H9 (cell line): Measurements from ENCODE around the gene TASOR2. TPM values are rescaled to one million over a fixed set of nuclear protein-coding genes. Genes with fewer than 3 reads are reported as not detected.

Experiments
- DNase-seq: peaks from one replicate; pipeline ENCODE4 v3.0.0-alpha.2; 2017
- H2AFZ ChIP-seq: one replicate; pipeline ENCODE4 v1.6.1; 2013; ENCODE audit warnings: mild to moderate bottlenecking, low read length, control low read depth, moderate library complexity
- H2AK5ac ChIP-seq: 2 replicates; pipeline ENCODE4 v1.6.1; 2013; ENCODE audit warnings: low read length, control low read depth, mixed read lengths; ENCODE audit not compliant: insufficient read length
- H2BK120ac ChIP-seq: one replicate; pipeline ENCODE4 v1.6.1; 2013; ENCODE audit warnings: low read depth, mild to moderate bottlenecking, low read length, control low read depth, inconsistent platforms; ENCODE audit not compliant: poor library complexity, severe bottlenecking
- H2BK12ac ChIP-seq: 2 replicates; pipeline ENCODE4 v1.6.1; 2013; ENCODE audit warnings: low read length, control low read depth, mixed read lengths, low read depth; ENCODE audit not compliant: insufficient read length
- H2BK15ac ChIP-seq: 2 replicates; pipeline ENCODE4 v1.6.1; 2013; ENCODE audit warnings: low read depth, low read length, control low read depth
- H2BK20ac ChIP-seq: one replicate; pipeline ENCODE4 v1.6.1; 2013; ENCODE audit warnings: low read depth, mild to moderate bottlenecking, low read length, control low read depth, inconsistent platforms; ENCODE audit not compliant: poor library complexity, severe bottlenecking
- H2BK5ac ChIP-seq: 2 replicates; pipeline ENCODE4 v1.6.1; 2013; ENCODE audit warnings: low read length, control low read depth, mixed read lengths; ENCODE audit not compliant: insufficient read length
- H3K14ac ChIP-seq: 2 replicates; pipeline ENCODE4 v1.6.1; 2013; ENCODE audit warnings: low read length, control low read depth; ENCODE audit not compliant: insufficient read depth
- H3K18ac ChIP-seq: 2 replicates; pipeline ENCODE4 v1.6.1; 2013; ENCODE audit warnings: low read depth, mild to moderate bottlenecking, mixed read lengths, low read length, control low read depth; ENCODE audit not compliant: insufficient read length
- H3K23ac ChIP-seq: 2 replicates; pipeline ENCODE4 v1.6.1; 2013; ENCODE audit warnings: low read length, control low read depth, mixed read lengths, low read depth; ENCODE audit not compliant: insufficient read length
- H3K23me2 ChIP-seq: 2 replicates; pipeline ENCODE4 v1.6.1; 2013; ENCODE audit warnings: low read depth, mild to moderate bottlenecking, mixed read lengths, low read length, control low read depth; ENCODE audit not compliant: insufficient read length, poor library complexity, severe bottlenecking
- H3K27ac ChIP-seq: 2 replicates; pipeline ENCODE4 v1.5.1; 2013; ENCODE audit warnings: low read length, control low read depth, mixed read lengths, low read depth; ENCODE audit not compliant: insufficient read length
- H3K27me3 ChIP-seq: 2 replicates; pipeline ENCODE4 v1.6.1; 2013; ENCODE audit warnings: low read length, control low read depth, inconsistent platforms; ENCODE audit not compliant: insufficient read depth
- H3K4ac ChIP-seq: 2 replicates; pipeline ENCODE4 v1.6.1; 2013; ENCODE audit warnings: low read depth, mild to moderate bottlenecking, control low read depth, inconsistent platforms, low read length, moderate library complexity
- H3K4me1 ChIP-seq: 2 replicates; pipeline ENCODE4 v1.6.1; 2013; ENCODE audit warnings: low read length, control low read depth, inconsistent platforms; ENCODE audit not compliant: insufficient read depth
- H3K4me2 ChIP-seq: 2 replicates; pipeline ENCODE4 v1.6.1; 2013; ENCODE audit warnings: low read length, control low read depth, mixed read lengths; ENCODE audit not compliant: insufficient read length, insufficient read depth
- H3K56ac ChIP-seq: 2 replicates; pipeline ENCODE4 v1.6.1; 2013; ENCODE audit warnings: low read depth, mild to moderate bottlenecking, mixed read lengths, low read length, control low read depth; ENCODE audit not compliant: insufficient read length
- H3K79me1 ChIP-seq: 2 replicates; pipeline ENCODE4 v1.6.1; 2013; ENCODE audit warnings: low read depth, mild to moderate bottlenecking, moderate library complexity, low read length, control low read depth, inconsistent platforms; ENCODE audit not compliant: insufficient read depth, poor library complexity, severe bottlenecking
- H3K79me2 ChIP-seq: 2 replicates; pipeline ENCODE4 v1.6.1; 2013; ENCODE audit warnings: low read length, control low read depth, inconsistent platforms; ENCODE audit not compliant: insufficient read depth
- H3K9ac ChIP-seq: 2 replicates; pipeline ENCODE4 v1.6.1; 2013; ENCODE audit warnings: low read length, control low read depth, mixed read lengths; ENCODE audit not compliant: insufficient read length; ENCODE audit errors: extremely low read depth
- H3K9me3 ChIP-seq: one replicate; pipeline ENCODE4 v1.6.1; 2013; ENCODE audit warnings: low read depth, low read length, inconsistent platforms; ENCODE audit not compliant: control insufficient read depth
- H3T11ph ChIP-seq: one replicate; pipeline ENCODE4 v1.6.1; 2013; ENCODE audit warnings: mild to moderate bottlenecking, low read length, control low read depth, inconsistent platforms
- H4K20me1 ChIP-seq: one replicate; pipeline ENCODE4 v1.6.1; 2013; ENCODE audit not compliant: control insufficient read depth, insufficient read length, insufficient read depth
- H4K5ac ChIP-seq: 2 replicates; pipeline ENCODE4 v1.6.1; 2013; ENCODE audit warnings: low read depth, mild to moderate bottlenecking, mixed read lengths, low read length, control low read depth; ENCODE audit not compliant: insufficient read length
- H4K8ac ChIP-seq: replicated peaks from 2 replicates; pipeline ENCODE4 v1.6.1; 2013; ENCODE audit warnings: low read length, control low read depth, mixed read lengths, low read depth; ENCODE audit not compliant: insufficient read length
- H4K91ac ChIP-seq: 2 replicates; pipeline ENCODE4 v1.6.1; 2013; ENCODE audit warnings: low read depth, mild to moderate bottlenecking, moderate library complexity, mixed read lengths, low read length, control low read depth; ENCODE audit not compliant: insufficient read length
- H3K27ac Mint-ChIP-seq, 3 experiments: 2 replicates in 2 of 3; 3 replicates in 1 of 3; pipeline ENCODE4 v1.8.0; 2020 to 2021; ENCODE audit warnings: mixed read lengths in 3 of 3, mild to moderate bottlenecking in 1 of 3, moderate library complexity in 1 of 3
- H3K27me3 Mint-ChIP-seq: 2 replicates; pipeline ENCODE4 v1.8.0; 2021; ENCODE audit warnings: low read depth, mild to moderate bottlenecking, moderate library complexity, mixed read lengths
- H3K36me3 Mint-ChIP-seq, 3 experiments: 2 replicates in 2 of 3; 3 replicates in 1 of 3; pipeline ENCODE4 v1.8.0; 2020 to 2021; ENCODE audit warnings: low read depth in 3 of 3, mixed read lengths in 3 of 3; ENCODE audit not compliant: insufficient read depth in 1 of 3
- H3K4me1 Mint-ChIP-seq, 2 experiments: 2 replicates each; pipeline ENCODE4 v1.8.0; 2020; ENCODE audit warnings: mixed read lengths in 2 of 2
- H3K4me3 Mint-ChIP-seq, 2 experiments: 2 replicates in 1 of 2; 3 replicates in 1 of 2; pipeline ENCODE4 v1.8.0; 2020 to 2021; ENCODE audit warnings: mild to moderate bottlenecking in 2 of 2, mixed read lengths in 2 of 2, moderate library complexity in 1 of 2
- H3K9me3 Mint-ChIP-seq, 2 experiments: 2 replicates in 1 of 2; 3 replicates in 1 of 2; pipeline ENCODE4 v1.8.0; 2020; ENCODE audit warnings: mild to moderate bottlenecking in 2 of 2, mixed read lengths in 2 of 2, moderate library complexity in 1 of 2
- CTCF ChIP-seq: fragments of 200-600 bp; sonication (generic); conservative IDR thresholded peaks from 3 replicates; pipeline ENCODE4 v1.8.0; 2021; ENCODE audit warnings: antibody characterized with exemption, mild to moderate bottlenecking
- WGBS: extraction: QIAGEN DNeasy Blood & Tissue Kit; methylation state at CpG from one replicate; pipeline ENCODE4 v1.1.7; 2013; ENCODE audit warnings: missing lambda C conversion rate, low lambda C conversion rate, mixed read lengths; ENCODE audit not compliant: insufficient read length; ENCODE audit errors: extremely low coverage; 5-methylcytosine and 5-hydroxymethylcytosine counted together
- total RNA-seq: library from RNA; stranded (reverse); gene quantifications from 2 replicates; pipeline ENCODE4 v1.2.1, GENCODE V29; 2021

Gene TASOR2
- total RNA-seq, 1 experiment from 2014 or later: 64.5 TPM

DNA sequence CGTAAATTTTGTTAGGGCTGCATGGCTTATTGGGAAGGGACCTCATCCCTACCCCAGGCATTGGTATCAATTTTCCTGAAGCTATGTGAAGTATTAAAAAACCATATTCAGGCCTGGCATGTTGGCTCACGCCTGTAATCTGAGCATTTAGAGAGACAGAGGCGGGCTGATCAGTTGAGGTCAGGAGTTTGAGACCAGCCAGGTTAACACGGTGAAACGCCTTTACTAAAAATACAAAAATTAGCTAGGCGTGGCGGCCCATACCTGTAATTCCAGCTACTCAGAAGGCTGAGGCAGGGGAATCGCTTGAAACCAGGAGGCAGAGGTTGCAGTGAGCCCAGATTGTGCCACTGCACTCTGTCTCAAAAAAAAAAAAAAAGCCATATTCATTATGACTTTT is 7.1 kb downstream of the TASOR2 start:
- Mint-ChIP-seq H3K27me3 (no peaks in the 10 kb centered on the region), H3K9me3 (no peaks in the 10 kb centered on the region), H3K4me3 (peak overlapping the region; percentile 60 to 84), H3K27ac (peak overlapping the region in 1 of 3 experiments; percentile 83; a peak in 1 of 7 replicates), H3K4me1 (peaks cover 30 to 32% of the 10 kb centered on the region in 2 experiments), H3K36me3 (peaks cover 0 to 2% (median 0%) of the 10 kb centered on the region in 3 experiments; a peak in 2 of 7 replicates)
- Histone ChIP-seq H3K18ac (no peak overlapping the region), H3K23me2 (peaks cover 10% of the 10 kb centered on the region), H3K9me3 (no peaks in the 10 kb centered on the region), H3K4me2 (peak overlapping the region; percentile 68), H3K4me1 (peaks cover 2% of the 10 kb centered on the region; the same call in 1 of the 2 replicates), H3K9ac (no peak overlapping the region), H3K23ac (no peak overlapping the region), H4K5ac (no peak overlapping the region), H3K79me1 (peaks cover 2% of the 10 kb centered on the region), H2BK20ac (no peak overlapping the region), H3K27ac (no peak overlapping the region), H3K4ac (no peak overlapping the region), H2BK120ac (no peak overlapping the region), H3K56ac (no peak overlapping the region), H3T11ph (no peak overlapping the region), H4K91ac (no peak overlapping the region), H3K79me2 (peaks cover 32% of the 10 kb centered on the region; the same call in 1 of the 2 replicates), H2BK5ac (no peak overlapping the region), H2BK15ac (no peak overlapping the region), H4K20me1 (no peaks in the 10 kb centered on the region), H4K8ac (no peak overlapping the region), H2AK5ac (no peak overlapping the region), H2BK12ac (no peak overlapping the region), H3K14ac (no peak overlapping the region), H2AFZ (no peak overlapping the region), H3K27me3 (no peaks in the 10 kb centered on the region)
- TF ChIP-seq CTCF: no peak
- no CpG with 5 or more reads among the region's 8 CpGs for WGBS
- DNase-seq: no peak
